OCI-LY7 (cell line): ENCODE results near the gene VSTM2A.

ENCODE experiments used
- EZH2phosphoT487 ChIP-seq: fragments of 200-600 bp; sonication (generic); IDR thresholded peaks from 2 replicates; pipeline ENCODE4 v1.6.1; 2018; ENCODE audit warnings: low read depth, borderline replicate concordance, mild to moderate bottlenecking, mixed run types, antibody characterized with exemption, low read length, moderate library complexity, mixed read lengths
- TF ChIP-seq, protein P1 (sequence below): fragments of 200-600 bp; sonication (generic); conservative IDR thresholded peaks from 2 replicates; pipeline ENCODE4 v1.5.1; 2014; ENCODE audit warnings: mild to moderate bottlenecking, antibody characterized with exemption, low read length, moderate library complexity, mixed read lengths

DNA sequence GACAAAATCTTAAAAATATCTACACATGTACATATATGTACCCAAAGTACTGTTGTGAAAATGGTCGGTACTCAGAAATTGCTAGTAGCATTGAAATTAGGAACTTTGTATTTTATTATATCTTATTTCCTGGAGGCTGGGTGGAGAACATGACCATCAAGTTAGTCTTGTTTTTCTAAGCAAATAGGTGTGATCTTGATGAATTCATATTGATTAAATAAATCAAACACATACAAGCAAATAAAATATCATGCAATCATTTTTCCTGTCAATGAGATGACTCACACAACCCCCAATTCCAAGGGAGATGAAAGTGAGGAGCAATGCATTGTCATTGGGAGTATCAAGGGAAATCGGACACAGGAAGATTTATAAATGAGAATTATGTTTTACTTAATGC is 18.0 kb downstream of the VSTM2A start:
- TF ChIP-seq, protein P1, sequence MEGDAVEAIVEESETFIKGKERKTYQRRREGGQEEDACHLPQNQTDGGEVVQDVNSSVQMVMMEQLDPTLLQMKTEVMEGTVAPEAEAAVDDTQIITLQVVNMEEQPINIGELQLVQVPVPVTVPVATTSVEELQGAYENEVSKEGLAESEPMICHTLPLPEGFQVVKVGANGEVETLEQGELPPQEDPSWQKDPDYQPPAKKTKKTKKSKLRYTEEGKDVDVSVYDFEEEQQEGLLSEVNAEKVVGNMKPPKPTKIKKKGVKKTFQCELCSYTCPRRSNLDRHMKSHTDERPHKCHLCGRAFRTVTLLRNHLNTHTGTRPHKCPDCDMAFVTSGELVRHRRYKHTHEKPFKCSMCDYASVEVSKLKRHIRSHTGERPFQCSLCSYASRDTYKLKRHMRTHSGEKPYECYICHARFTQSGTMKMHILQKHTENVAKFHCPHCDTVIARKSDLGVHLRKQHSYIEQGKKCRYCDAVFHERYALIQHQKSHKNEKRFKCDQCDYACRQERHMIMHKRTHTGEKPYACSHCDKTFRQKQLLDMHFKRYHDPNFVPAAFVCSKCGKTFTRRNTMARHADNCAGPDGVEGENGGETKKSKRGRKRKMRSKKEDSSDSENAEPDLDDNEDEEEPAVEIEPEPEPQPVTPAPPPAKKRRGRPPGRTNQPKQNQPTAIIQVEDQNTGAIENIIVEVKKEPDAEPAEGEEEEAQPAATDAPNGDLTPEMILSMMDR, result no peak
- TF ChIP-seq EZH2phosphoT487, result no peak
